OCI-LY3 (cell line): ENCODE data around the gene MAP2K3.

Experiments
- CTCF ChIP-seq: fragments of 200-600, 300-600 bp; sonication (generic); IDR thresholded peaks from 2 replicates; pipeline ENCODE4 v1.5.1; 2014; ENCODE audit warnings: antibody characterized with exemption, low read length, low read depth
- EZH2phosphoT487 ChIP-seq: fragments of 200-600 bp; shearing (Covaris generic); IDR thresholded peaks from 2 replicates; pipeline ENCODE4 v1.6.1; 2018; ENCODE audit warnings: antibody characterized with exemption, mixed run types, low read depth

DNA sequence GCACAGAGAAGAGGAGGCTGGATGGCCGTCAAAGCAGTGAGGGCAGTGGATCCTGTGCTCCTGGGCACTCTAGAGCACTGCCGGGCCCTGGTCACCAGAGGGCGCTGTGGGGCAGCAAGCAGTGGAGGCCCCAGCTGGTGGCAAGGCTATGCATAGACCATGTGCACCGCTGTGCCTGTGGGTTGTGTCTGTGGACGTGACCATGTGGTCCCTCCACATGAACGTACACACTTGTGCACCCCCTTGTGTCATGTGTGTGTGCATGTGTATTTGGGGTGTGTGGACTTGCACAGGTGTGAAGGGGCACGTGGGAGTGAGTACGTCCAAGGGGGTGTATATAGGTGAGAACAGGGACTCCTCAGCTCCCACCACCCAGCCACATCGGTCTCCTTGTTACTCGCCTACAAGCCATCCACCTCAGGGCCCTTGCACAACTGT lies 4.4 kb upstream of the MAP2K3 start:
- TF ChIP-seq CTCF (peak; percentile 50), EZH2phosphoT487 (no peak)
